CD4-positive, alpha-beta T cell treated with Interleukin-21 for 1 hour (primary cell): ENCODE data around the gene CD1E.
"Not testable (repeated sequence)": the region's sequence is repeated elsewhere in the genome, so short reads cannot be mapped to it uniquely, and the experiment has no call there.

ENCODE experiments used
- DNase-seq: peaks from one replicate; pipeline ENCODE4 v3.0.0-alpha.2; 2020

CD1E gene

GRCh38 chr1:158353303-158354075 lies at the start of gene CD1E:
Gene CD1E (plus strand): TSS chr1:158353894. CDS start chr1:158353989, 95 bp downstream.
- DNase-seq, result no peak

GRCh38 chr1:158310623-158311022 lies 43.1 kb upstream of the CD1E start:
- DNase-seq, result no peak

- DNase-seq, result no peak
These were observed 42.6 kb upstream of the CD1E start for GRCh38 chr1:158311066-158311465.

GRCh38 chr1:158323866-158324265 lies 29.8 kb upstream of the CD1E start:
- DNase-seq, result no peak

GRCh38 chr1:158324395-158324794 lies 29.3 kb upstream of the CD1E start:
- no peak for DNase-seq

- DNase-seq, result no peak
These were observed 26.2 kb upstream of the CD1E start for GRCh38 chr1:158327481-158327880.

- no peak for DNase-seq
These were observed 25.3 kb upstream of the CD1E start for GRCh38 chr1:158328426-158328825.

- DNase-seq, result no peak
These were observed 24.4 kb upstream of the CD1E start for GRCh38 chr1:158329300-158329699.

- DNase-seq, result peak; percentile 9
These were observed 24.0 kb upstream of the CD1E start for GRCh38 chr1:158329733-158330132.

- DNase-seq, result no peak
These were observed 23.1 kb upstream of the CD1E start for GRCh38 chr1:158330391-158331105.

- DNase-seq, result no peak
These were observed 22.6 kb upstream of the CD1E start for GRCh38 chr1:158331106-158331425.

GRCh38 chr1:158331481-158332150 lies 22.1 kb upstream of the CD1E start, which contains the start of gene CD1B:
Gene CD1B (minus strand): TSS chr1:158331531. CDS start chr1:158331423, 108 bp downstream.
- DNase-seq, result no peak

- DNase-seq, result no peak
These were observed 20.1 kb upstream of the CD1E start for GRCh38 chr1:158333405-158334155.

GRCh38 chr1:158334526-158335212 lies 19.0 kb upstream of the CD1E start:
- DNase-seq, result no peak

- no peak for DNase-seq
These were observed 18.5 kb upstream of the CD1E start for GRCh38 chr1:158335213-158335532.

GRCh38 chr1:158336413-158336812 lies 17.3 kb upstream of the CD1E start:
- not testable (repeated sequence) for DNase-seq

- not testable (repeated sequence) for DNase-seq
These were observed 4.7 kb upstream of the CD1E start for GRCh38 chr1:158348946-158349345.

- no peak for DNase-seq
These were observed 561 bp downstream of the CD1E start for GRCh38 chr1:158354255-158354654.

GRCh38 chr1:158355773-158356285 lies 2.1 kb downstream of the CD1E start:
- no peak for DNase-seq

GRCh38 chr1:158356616-158357015 lies 2.9 kb downstream of the CD1E start:
- no peak for DNase-seq

GRCh38 chr1:158357441-158357840 lies 3.7 kb downstream of the CD1E start:
- no peak for DNase-seq

- no peak for DNase-seq
These were observed 8.8 kb downstream of the CD1E start for GRCh38 chr1:158362482-158362881.
